Activated CD8-positive, alpha-beta T cell treated with anti-CD3 and anti-CD28 coated beads, Interleukin-2, amount 10 ng/mL, durations not matched to agents 7 days and 5 days (primary cell): ENCODE data around the gene CITED4. TPM values are rescaled to one million over a fixed set of nuclear protein-coding genes. Genes with fewer than 3 reads are reported as not detected.

Experiments
- ATAC-seq: fragments of 150-1000 bp; cut with Tn5 transposase; one replicate; pipeline ENCODE4 v1.10.0; 2021; ENCODE audit warnings: moderate library complexity
- CTCF ChIA-PET: fragments of 350-600 bp; sonication (Branson Sonifier 250); formaldehyde crosslinking; loops from one replicate; lab custom pipeline; 2021; ENCODE audit warnings: antibody characterized with exemption; lab: Charles Lee
- POLR2A ChIA-PET: fragments of 350-600 bp; sonication (Branson Sonifier 250); formaldehyde crosslinking; loops from one replicate; lab custom pipeline; 2021; ENCODE audit warnings: antibody characterized with exemption; lab: Charles Lee
- DNase-seq: peaks from one replicate; pipeline ENCODE4 v3.0.0-alpha.2; 2020
- H3K27ac Mint-ChIP-seq: one replicate; pipeline ENCODE4 v1.8.0; 2021; ENCODE audit warnings: mild to moderate bottlenecking, mixed read lengths
- H3K27me3 Mint-ChIP-seq: one replicate; pipeline ENCODE4 v1.8.0; 2021; ENCODE audit warnings: low read depth, mixed read lengths
- H3K36me3 Mint-ChIP-seq: one replicate; pipeline ENCODE4 v1.8.0; 2021; ENCODE audit warnings: low read depth, mixed read lengths
- H3K4me1 Mint-ChIP-seq: one replicate; pipeline ENCODE4 v1.8.0; 2021; ENCODE audit warnings: low read depth, mixed read lengths
- H3K4me3 Mint-ChIP-seq: one replicate; pipeline ENCODE4 v1.8.0; 2021; ENCODE audit warnings: mild to moderate bottlenecking, mixed read lengths
- H3K9me3 Mint-ChIP-seq: one replicate; pipeline ENCODE4 v1.8.0; 2022; ENCODE audit warnings: mixed read lengths; ENCODE audit not compliant: insufficient read depth
- total RNA-seq, 2 experiments: library from RNA; stranded (reverse); gene quantifications; one replicate each; pipeline ENCODE4 v1.2.3, GENCODE V29; 2021

Gene CITED4
- total RNA-seq, 2 experiments from 2014 or later = 9.1 to 10.0 TPM

DNA sequence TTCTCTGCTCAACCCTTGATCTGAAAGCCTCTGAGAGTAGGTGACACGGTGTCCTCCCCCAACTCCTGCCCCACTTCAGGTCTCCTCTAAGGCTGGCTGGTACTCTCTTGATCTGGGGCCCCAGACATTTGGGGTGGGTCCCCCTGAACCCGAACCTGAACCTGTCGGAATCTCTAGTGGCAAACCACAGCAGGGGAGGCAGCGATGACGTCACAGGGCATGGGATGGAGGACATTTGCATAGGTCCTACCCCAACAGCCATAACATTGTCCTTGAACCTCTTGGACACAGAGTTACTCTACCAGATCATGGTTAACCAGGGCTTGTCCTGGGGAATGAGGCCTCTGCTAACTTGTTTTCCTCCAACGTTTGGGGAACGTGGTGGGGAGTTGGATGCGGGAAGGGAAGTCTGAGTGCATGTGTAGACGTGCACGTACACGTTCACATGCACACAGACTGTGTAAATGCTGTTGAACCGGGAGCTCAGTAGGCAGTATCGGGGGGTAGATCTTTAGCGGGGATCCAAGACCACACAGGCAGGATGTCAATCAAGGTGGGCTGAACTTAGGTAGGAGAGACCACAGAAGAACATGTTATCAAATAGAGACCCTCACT lies 32.4 kb downstream of the CITED4 start:
- Mint-ChIP-seq H3K27me3 (no peaks in the 10 kb centered on the region), H3K27ac (no peak overlapping the region), H3K4me1 (peaks cover 29% of the 10 kb centered on the region), H3K36me3 (no peaks in the 10 kb centered on the region), H3K9me3 (no peaks in the 10 kb centered on the region), H3K4me3 (no peak overlapping the region)
- ATAC-seq (no peak), DNase-seq (no peak)
- POLR2A ChIA-PET = no interaction called here
- CTCF ChIA-PET = no interaction called here

DNA sequence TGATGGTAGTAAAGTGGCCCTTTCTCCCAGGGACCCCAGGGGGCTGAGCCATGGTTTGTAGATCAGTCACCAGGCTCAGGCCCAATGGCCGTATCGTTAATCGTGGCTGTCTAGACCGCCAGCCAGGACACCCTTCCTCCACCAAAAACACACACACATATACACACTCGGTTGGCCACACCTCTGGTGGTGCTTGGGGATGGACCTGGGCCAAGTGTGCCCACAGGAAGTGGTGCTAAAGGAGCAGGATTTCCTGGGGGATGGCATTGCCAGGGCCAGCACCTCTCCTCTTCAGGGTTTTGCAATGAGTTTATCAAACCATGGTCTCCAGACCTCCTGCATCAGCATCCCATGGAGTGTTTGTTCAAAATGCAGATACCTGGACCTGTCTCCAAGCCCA lies 36.2 kb downstream of the CITED4 start:
- no peaks in the 10 kb centered on the region for H3K9me3 Mint-ChIP-seq
- peaks cover 33% of the 10 kb centered on the region for H3K4me1 Mint-ChIP-seq
- no peaks in the 10 kb centered on the region for H3K27me3 Mint-ChIP-seq
- ATAC-seq (peak; percentile 29), DNase-seq (no peak)
- peak overlapping the region; percentile 74 for H3K27ac Mint-ChIP-seq
- POLR2A ChIA-PET = no interaction called here
- no peaks in the 10 kb centered on the region for H3K36me3 Mint-ChIP-seq
- peak overlapping the region; percentile 36 for H3K4me3 Mint-ChIP-seq
- CTCF ChIA-PET = interaction anchor here (1.0 to 3.3 kb wide), 3 partner anchors 24 to 52 kb away, joined by 4 to 19 read pairs (median 6); no protein-coding TSS in a partner anchor

DNA sequence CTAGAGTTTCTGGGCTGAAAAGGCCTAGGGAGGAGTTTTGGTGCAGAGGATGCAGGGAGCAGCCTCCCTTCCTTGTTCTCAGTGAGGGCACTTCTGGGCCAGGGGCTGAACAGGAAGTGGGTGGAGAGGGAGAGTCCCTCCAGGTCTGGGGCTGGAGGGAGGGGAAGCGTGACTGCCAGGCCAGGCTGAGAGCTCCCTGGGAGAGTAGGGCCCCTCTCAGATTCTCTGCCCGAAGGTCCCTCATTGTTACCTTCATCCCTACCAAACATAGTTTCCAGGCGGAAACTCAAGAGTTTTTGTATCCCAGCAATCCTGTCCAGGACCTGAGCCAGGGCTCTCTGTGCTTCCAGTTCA lies 36.8 kb downstream of the CITED4 start:
- CTCF ChIA-PET = interaction anchor here (0.7 to 1.5 kb wide), 4 partner anchors 13 to 52 kb away, joined by 3 to 6 read pairs (median 4); no protein-coding TSS in a partner anchor
- no peak overlapping the region for H3K4me3 Mint-ChIP-seq
- peak; percentile 37 for ATAC-seq
- no peak for DNase-seq
- POLR2A ChIA-PET = no interaction called here
- no peaks in the 10 kb centered on the region for H3K27me3 Mint-ChIP-seq
- H3K9me3 Mint-ChIP-seq = no peaks in the 10 kb centered on the region
- H3K4me1 Mint-ChIP-seq = peaks cover 33% of the 10 kb centered on the region
- no peaks in the 10 kb centered on the region for H3K36me3 Mint-ChIP-seq
- H3K27ac Mint-ChIP-seq = peak overlapping the region; percentile 74

DNA sequence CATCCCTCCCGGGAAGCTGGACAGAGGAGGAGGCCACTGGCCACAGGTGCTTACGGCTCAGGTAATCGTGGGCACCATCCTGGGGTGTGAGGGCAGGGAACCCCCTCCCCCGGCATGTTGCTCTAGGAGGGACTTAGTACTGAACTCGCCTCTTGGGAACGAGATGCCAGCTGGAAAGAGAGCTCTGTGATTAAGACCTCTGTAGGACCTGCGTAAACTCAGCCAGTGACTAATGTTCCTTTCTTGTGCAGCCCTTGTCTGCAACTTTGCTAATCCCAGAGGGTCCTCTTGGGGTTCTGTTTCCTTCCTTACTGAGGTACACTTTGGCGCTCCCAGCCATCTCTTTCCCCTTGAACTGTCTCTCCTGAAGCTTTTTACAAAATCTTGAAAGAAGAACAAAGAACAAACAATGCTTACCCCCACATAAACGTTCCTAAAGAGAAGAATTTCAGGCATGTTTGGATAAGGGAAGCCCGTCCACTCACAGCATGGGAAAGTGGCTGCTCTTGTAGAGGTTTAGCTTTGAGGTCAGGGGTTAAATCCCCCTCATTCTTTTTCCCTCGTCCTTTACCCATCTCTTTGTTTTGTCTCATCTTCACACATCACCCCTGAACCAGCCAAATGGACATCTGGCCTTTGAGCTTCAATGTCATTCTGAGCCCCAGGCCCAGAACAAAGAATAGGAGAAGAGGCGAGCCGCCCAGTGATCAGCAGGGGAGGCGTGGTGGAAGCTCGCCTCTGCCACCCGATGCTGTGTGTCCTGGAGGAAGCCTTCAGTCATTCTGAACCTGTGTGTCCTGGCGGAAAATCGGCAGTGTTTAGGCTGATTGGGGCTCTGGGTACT lies 37.4 kb downstream of the CITED4 start:
- DNase-seq = no peak
- Mint-ChIP-seq H3K4me3 (no peak overlapping the region), H3K27ac (peak overlapping the region; percentile 74), H3K36me3 (no peaks in the 10 kb centered on the region), H3K9me3 (no peaks in the 10 kb centered on the region), H3K27me3 (no peaks in the 10 kb centered on the region), H3K4me1 (peaks cover 33% of the 10 kb centered on the region)
- ChIA-PET POLR2A (interaction anchor here (0.6 kb wide), 1 partner anchor 20 kb away, joined by 3 read pairs; no protein-coding TSS in a partner anchor), CTCF (interaction anchor here (0.7 to 1.5 kb wide), 4 partner anchors 13 to 52 kb away, joined by 3 to 6 read pairs (median 4); no protein-coding TSS in a partner anchor)
- ATAC-seq = no peak

DNA sequence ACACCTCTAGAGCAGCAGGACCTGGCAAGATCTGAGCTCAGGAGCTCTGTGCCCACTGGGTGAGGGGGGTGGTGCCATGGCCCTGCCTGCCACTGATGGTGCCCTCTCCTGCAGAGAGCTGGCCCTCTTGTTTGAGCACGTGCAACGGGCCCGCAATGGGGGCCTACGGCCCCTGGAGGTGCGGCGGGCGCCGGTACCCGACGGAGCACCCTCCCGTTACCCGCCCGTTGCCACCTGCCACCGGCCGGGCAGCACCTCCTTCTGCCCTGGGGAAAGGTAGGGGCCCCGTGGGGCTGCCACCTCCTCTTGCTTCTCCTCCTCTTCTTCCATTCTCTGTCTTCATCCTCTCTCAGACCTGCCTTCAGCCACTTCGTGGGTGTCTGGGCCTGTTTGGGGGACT lies 38.2 kb downstream of the CITED4 start:
- peaks cover 39% of the 10 kb centered on the region for H3K4me1 Mint-ChIP-seq
- H3K9me3 Mint-ChIP-seq = no peaks in the 10 kb centered on the region
- no peak for ATAC-seq
- CTCF ChIA-PET = interaction anchor here (1.3 kb wide), 1 partner anchor 49 kb away, joined by 3 read pairs; no protein-coding TSS in a partner anchor
- H3K27me3 Mint-ChIP-seq = no peaks in the 10 kb centered on the region
- no peaks in the 10 kb centered on the region for H3K36me3 Mint-ChIP-seq
- H3K27ac Mint-ChIP-seq = no peak overlapping the region
- POLR2A ChIA-PET = interaction anchor here (0.6 kb wide), 1 partner anchor 21 kb away, joined by 3 read pairs; no protein-coding TSS in a partner anchor
- DNase-seq = no peak
- no peak overlapping the region for H3K4me3 Mint-ChIP-seq

DNA sequence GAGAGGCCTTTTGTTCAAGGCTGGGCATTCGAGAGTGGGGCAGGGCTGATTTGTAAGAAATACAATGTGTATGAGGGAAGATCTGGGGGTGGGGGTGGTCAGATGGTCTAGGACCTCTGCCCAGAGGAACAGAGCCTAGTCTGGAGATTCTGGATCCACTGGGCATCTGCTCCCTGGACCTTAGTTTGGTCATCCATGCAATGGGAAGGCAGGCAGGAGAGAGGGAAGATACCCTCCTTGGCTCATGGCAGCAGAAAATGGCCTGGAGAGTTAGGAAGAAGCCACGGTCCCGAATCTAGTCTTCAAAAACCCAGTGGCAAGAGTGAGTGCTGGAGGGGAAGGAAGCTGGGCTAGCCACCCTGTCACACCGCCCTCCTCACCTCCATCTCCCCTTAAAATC lies 38.8 kb downstream of the CITED4 start:
- POLR2A ChIA-PET = no interaction called here
- Mint-ChIP-seq H3K9me3 (no peaks in the 10 kb centered on the region), H3K36me3 (no peaks in the 10 kb centered on the region), H3K4me1 (peaks cover 44% of the 10 kb centered on the region), H3K27ac (peak overlapping the region; percentile 69), H3K27me3 (no peaks in the 10 kb centered on the region), H3K4me3 (no peak overlapping the region)
- DNase-seq (no peak), ATAC-seq (no peak)
- CTCF ChIA-PET = interaction anchor here (1.1 to 1.3 kb wide), 2 partner anchors 27 to 49 kb away, joined by 3 to 4 read pairs; no protein-coding TSS in a partner anchor

DNA sequence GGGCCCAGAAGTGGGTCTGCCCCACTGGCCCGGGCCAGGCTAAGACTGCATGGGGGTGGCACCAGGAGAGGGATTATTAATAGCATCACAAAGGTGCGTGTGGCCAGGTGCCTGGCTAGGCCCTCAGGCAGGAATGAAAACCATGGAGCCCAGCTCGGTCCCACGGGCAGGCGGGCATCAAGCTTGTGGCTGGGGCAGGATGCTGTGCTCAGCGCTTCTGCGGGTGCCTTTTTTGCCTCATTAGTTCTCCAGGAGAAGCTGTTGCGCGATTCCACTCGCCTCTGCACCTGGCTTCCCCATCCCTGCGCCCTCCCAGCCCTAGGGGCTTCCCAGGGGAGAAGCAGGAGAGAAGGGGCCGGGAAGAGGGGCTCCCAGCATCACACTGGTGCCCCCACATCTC lies 39.3 kb downstream of the CITED4 start:
- Mint-ChIP-seq H3K4me3 (no peak overlapping the region), H3K36me3 (no peaks in the 10 kb centered on the region), H3K9me3 (no peaks in the 10 kb centered on the region), H3K27ac (no peak overlapping the region), H3K4me1 (peaks cover 48% of the 10 kb centered on the region), H3K27me3 (no peaks in the 10 kb centered on the region)
- CTCF ChIA-PET = interaction anchor here (1.1 to 1.3 kb wide), 2 partner anchors 27 to 48 kb away, joined by 3 to 4 read pairs; no protein-coding TSS in a partner anchor
- ATAC-seq (no peak), DNase-seq (no peak)
- POLR2A ChIA-PET = no interaction called here

DNA sequence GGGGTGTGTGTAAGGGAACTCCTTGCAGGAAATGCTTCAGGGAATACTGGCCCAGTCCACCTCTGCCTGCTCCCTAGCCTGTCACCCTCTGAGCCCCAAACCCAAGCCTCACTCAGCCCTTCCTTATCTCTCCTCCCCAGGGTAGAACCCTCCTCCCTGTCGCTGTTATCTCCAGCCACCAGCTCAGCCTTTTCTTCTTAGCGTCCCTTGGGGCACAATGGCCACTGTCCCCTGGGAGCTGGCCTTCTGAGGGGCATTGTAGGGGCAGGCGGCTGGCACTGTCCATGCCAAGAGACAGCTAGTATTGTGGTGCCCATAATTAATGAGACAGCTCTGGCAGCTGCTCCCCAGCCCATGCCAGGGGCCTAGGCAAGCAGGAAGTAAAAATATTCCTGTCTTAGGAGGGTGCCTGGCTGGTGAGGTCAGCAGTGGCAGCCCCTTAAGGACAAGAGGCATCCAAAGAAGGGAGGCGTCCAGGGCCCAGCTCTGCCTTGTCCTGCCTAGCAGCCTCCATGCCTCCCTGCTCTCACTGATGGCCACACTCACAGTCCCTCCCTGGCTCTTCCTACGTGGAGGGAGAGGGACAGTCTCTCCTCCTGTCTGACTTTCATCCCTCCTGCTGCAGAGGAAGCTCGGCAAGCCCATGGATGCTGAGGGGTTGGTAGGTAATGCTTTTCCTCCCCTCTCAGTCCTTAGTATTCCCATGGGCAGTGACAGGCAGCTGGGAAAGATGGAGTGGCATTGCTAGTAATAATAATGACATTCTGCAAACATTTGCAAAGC lies 41.1 kb downstream of the CITED4 start:
- no peak overlapping the region for H3K27ac Mint-ChIP-seq
- ChIA-PET POLR2A (interaction anchor here (0.6 to 1.2 kb wide), 2 partner anchors 129 to 1016 kb away, joined by 3 to 4 read pairs; no protein-coding TSS in a partner anchor), CTCF (interaction anchor here (0.6 to 1.2 kb wide), 2 partner anchors 40 to 46 kb away, joined by 3 read pairs; no protein-coding TSS in a partner anchor)
- ATAC-seq (no peak), DNase-seq (no peak)
- no peak overlapping the region for H3K4me3 Mint-ChIP-seq
- no peaks in the 10 kb centered on the region for H3K36me3 Mint-ChIP-seq
- peaks cover 9% of the 10 kb centered on the region for H3K27me3 Mint-ChIP-seq
- peaks cover 37% of the 10 kb centered on the region for H3K4me1 Mint-ChIP-seq
- H3K9me3 Mint-ChIP-seq = no peaks in the 10 kb centered on the region

DNA sequence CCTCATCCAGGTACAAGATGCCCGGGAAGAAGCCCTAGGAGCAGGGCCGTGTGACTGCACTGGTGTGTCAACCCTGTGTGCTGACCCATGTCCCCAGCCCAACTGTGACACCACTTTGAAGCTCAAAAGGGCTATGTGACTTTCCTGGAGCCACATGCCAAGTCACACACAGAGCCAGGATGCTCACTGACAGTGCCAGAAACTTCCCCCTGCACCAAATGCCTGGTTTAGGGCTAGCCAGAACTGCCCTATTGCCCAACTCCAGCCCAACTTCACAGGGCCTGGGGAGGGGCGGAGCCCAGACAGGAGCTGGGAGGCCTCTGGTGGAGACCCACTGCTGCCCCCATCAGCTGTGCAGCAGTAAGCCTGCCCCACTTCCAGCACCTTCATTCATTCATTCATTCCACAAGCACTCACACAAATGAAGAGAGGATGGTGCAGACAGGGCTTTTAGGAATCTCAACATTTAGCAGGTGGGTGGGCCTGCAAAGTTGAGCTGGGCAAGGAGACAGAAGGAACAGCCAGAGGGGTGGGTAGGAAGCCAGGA lies 41.8 kb downstream of the CITED4 start:
- Mint-ChIP-seq H3K27me3 (peaks cover 9% of the 10 kb centered on the region), H3K4me1 (peaks cover 30% of the 10 kb centered on the region), H3K36me3 (no peaks in the 10 kb centered on the region), H3K9me3 (no peaks in the 10 kb centered on the region), H3K4me3 (no peak overlapping the region), H3K27ac (no peak overlapping the region)
- POLR2A ChIA-PET = no interaction called here
- DNase-seq (no peak), ATAC-seq (no peak)
- CTCF ChIA-PET = interaction anchor here (0.6 to 0.8 kb wide), 2 partner anchors 31 to 41 kb away, joined by 3 read pairs; no protein-coding TSS in a partner anchor

DNA sequence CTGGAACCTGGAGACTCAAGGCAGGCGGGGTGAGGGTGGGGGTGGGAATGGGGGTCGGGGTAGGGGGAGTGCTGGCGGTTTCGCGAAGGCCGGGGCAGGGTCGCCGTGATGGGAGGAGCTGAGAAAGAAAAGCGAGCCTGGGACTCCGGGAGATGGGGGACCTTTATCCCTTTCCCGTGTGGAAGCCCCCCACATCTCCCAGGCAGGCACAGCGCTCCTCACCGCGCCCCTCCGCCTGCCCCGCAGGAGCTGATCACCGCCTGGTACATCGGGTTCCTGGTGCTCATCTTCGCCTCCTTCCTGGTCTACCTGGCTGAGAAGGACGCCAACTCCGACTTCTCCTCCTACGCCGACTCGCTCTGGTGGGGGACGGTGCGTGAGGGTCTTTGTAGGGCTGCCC lies 43.1 kb downstream of the CITED4 start:
- CTCF ChIA-PET = no interaction called here
- POLR2A ChIA-PET = no interaction called here
- no peaks in the 10 kb centered on the region for H3K9me3 Mint-ChIP-seq
- peak overlapping the region; percentile 31 for H3K4me3 Mint-ChIP-seq
- H3K27ac Mint-ChIP-seq = peak overlapping the region; percentile 83
- peaks cover 20% of the 10 kb centered on the region for H3K4me1 Mint-ChIP-seq
- DNase-seq = no peak
- no peak for ATAC-seq
- peaks cover 9% of the 10 kb centered on the region for H3K27me3 Mint-ChIP-seq
- H3K36me3 Mint-ChIP-seq = no peaks in the 10 kb centered on the region
